IMR-90 (cell line): ENCODE measurements around the gene GNL3. TPM values are rescaled to one million over a fixed set of nuclear protein-coding genes. Genes with fewer than 3 reads are reported as not detected.

Source experiments
- ATAC-seq: fragments of 200-7000 bp; cut with Tn5 transposase; 2 replicates; pipeline ENCODE4 v1.9.1; 2020; ENCODE audit warnings: low read depth, mild to moderate bottlenecking, moderate library complexity
- BruUV-seq: library from RNA; stranded (reverse); fragments of 400-500 nt; replicated peaks from 2 replicates; lab custom pipeline; 2021; lab: Mats Ljungman, UMichigan
- CTCF ChIA-PET: fragments of 300-600 bp; formaldehyde crosslinking; extraction: SDS; loops from one replicate; lab custom pipeline; 2021; ENCODE audit warnings: antibody characterized with exemption; lab: Yijun Ruan, JAX
- POLR2A ChIA-PET: fragments of 300-600 bp; sonication (Branson Sonifier 250); formaldehyde crosslinking; loops from one replicate; lab custom pipeline; 2022; ENCODE audit warnings: antibody characterized with exemption; ENCODE audit not compliant: unreplicated experiment; lab: Charles Lee
- DNase-seq: peaks from one replicate; pipeline ENCODE4 v3.0.0; 2013
- H2AFZ ChIP-seq: replicated peaks from 2 replicates; pipeline ENCODE3; 2013; ENCODE audit warnings: low read length, mild to moderate bottlenecking; ENCODE audit not compliant: poor library complexity
- H2AK5ac ChIP-seq: 2 replicates; pipeline ENCODE4 v1.6.1; 2013; ENCODE audit warnings: low read depth, low read length, inconsistent platforms
- H2AK9ac ChIP-seq: replicated peaks from 2 replicates; pipeline ENCODE3; 2013; ENCODE audit warnings: mild to moderate bottlenecking, low read depth, low read length, moderate library complexity; ENCODE audit not compliant: poor library complexity
- H2BK120ac ChIP-seq: 2 replicates; pipeline ENCODE4 v1.6.1; 2013; ENCODE audit warnings: low read depth, low read length, inconsistent platforms
- H2BK15ac ChIP-seq: 3 replicates; pipeline ENCODE4 v1.6.1; 2013; ENCODE audit warnings: low read depth, low read length, inconsistent platforms
- H2BK20ac ChIP-seq: 2 replicates; pipeline ENCODE4 v1.6.1; 2013; ENCODE audit warnings: low read depth, mild to moderate bottlenecking, inconsistent platforms, low read length, moderate library complexity
- H2BK5ac ChIP-seq: 2 replicates; pipeline ENCODE4 v1.6.1; 2013; ENCODE audit warnings: mild to moderate bottlenecking, low read depth, low read length, inconsistent platforms; ENCODE audit not compliant: poor library complexity, severe bottlenecking
- H3K14ac ChIP-seq: replicated peaks from 2 replicates; pipeline ENCODE4 v1.6.1; 2013; ENCODE audit warnings: low read depth, low read length, inconsistent platforms
- H3K18ac ChIP-seq: 2 replicates; pipeline ENCODE4 v1.6.1; 2013; ENCODE audit warnings: low read depth, low read length, control low read depth
- H3K23ac ChIP-seq: 2 replicates; pipeline ENCODE4 v1.6.1; 2013; ENCODE audit warnings: low read depth, low read length, inconsistent platforms
- H3K27ac ChIP-seq: 2 replicates; pipeline ENCODE4 v1.5.1; 2013; ENCODE audit warnings: mild to moderate bottlenecking, control low read depth, low read length; ENCODE audit not compliant: insufficient read depth
- H3K27me3 ChIP-seq: 2 replicates; pipeline ENCODE4 v1.6.1; 2013; ENCODE audit warnings: low read length; ENCODE audit not compliant: control insufficient read depth, insufficient read depth
- H3K36me3 ChIP-seq: 2 replicates; pipeline ENCODE4 v1.6.1; 2013; ENCODE audit warnings: low read length, mixed read lengths; ENCODE audit not compliant: control insufficient read depth, insufficient read depth
- H3K4ac ChIP-seq: 2 replicates; pipeline ENCODE4 v1.6.1; 2013; ENCODE audit warnings: low read depth, low read length, inconsistent platforms
- H3K4me1 ChIP-seq: 2 replicates; pipeline ENCODE4 v1.6.1; 2013; ENCODE audit warnings: low read length, mixed read lengths; ENCODE audit not compliant: control insufficient read depth, insufficient read depth
- H3K4me2 ChIP-seq: 2 replicates; pipeline ENCODE4 v1.6.1; 2013; ENCODE audit warnings: low read depth, mild to moderate bottlenecking, control low read depth, low read length, moderate library complexity
- H3K4me3 ChIP-seq: 2 replicates; pipeline ENCODE4 v1.5.1; 2013; ENCODE audit warnings: low read depth, mild to moderate bottlenecking, control low read depth, low read length, moderate library complexity; ENCODE audit not compliant: insufficient read depth
- H3K56ac ChIP-seq: 2 replicates; pipeline ENCODE4 v1.6.1; 2013; ENCODE audit warnings: low read length, inconsistent platforms; ENCODE audit not compliant: insufficient read depth; ENCODE audit errors: extremely low read depth
- H3K79me1 ChIP-seq, 2 experiments: 2 replicates each; pipeline ENCODE4 v1.6.1; 2013; ENCODE audit warnings: low read length in 2 of 2, inconsistent platforms in 1 of 2, low read depth in 1 of 2
- H3K9ac ChIP-seq: 2 replicates; pipeline ENCODE4 v1.6.1; 2013; ENCODE audit warnings: low read depth, low read length, control low read depth
- H3K9me1 ChIP-seq: 2 replicates; pipeline ENCODE4 v1.6.1; 2013; ENCODE audit warnings: low read length, inconsistent platforms; ENCODE audit not compliant: insufficient read depth
- H3K9me3 ChIP-seq: 2 replicates; pipeline ENCODE4 v1.6.1; 2013; ENCODE audit warnings: low read length; ENCODE audit not compliant: control insufficient read depth, insufficient read depth
- H4K20me1 ChIP-seq: 2 replicates; pipeline ENCODE4 v1.6.1; 2013; ENCODE audit warnings: low read length, inconsistent platforms; ENCODE audit not compliant: insufficient read depth
- H4K5ac ChIP-seq: 2 replicates; pipeline ENCODE4 v1.6.1; 2013; ENCODE audit warnings: mild to moderate bottlenecking, low read depth, low read length, control low read depth
- H4K8ac ChIP-seq, 2 experiments: 2 replicates each; pipeline ENCODE4 v1.6.1; 2013; ENCODE audit warnings: low read depth in 2 of 2, low read length in 2 of 2, control low read depth in 1 of 2, inconsistent platforms in 1 of 2
- H4K91ac ChIP-seq: 2 replicates; pipeline ENCODE4 v1.6.1; 2013; ENCODE audit warnings: low read depth, low read length, inconsistent platforms; ENCODE audit not compliant: insufficient read depth
- BHLHE40 ChIP-seq: fragments of 150-350 bp; IDR thresholded peaks from 2 replicates; pipeline ENCODE4 v1.6.1; 2016; ENCODE audit warnings: mild to moderate bottlenecking, low read depth, low read length
- CEBPB ChIP-seq: IDR thresholded peaks from 2 replicates; pipeline ENCODE4 v1.6.1; 2012; ENCODE audit warnings: low read depth, low read length, improper control_type of control experiment
- CHD1 ChIP-seq: IDR thresholded peaks from 2 replicates; pipeline ENCODE4 v1.6.1; 2012; ENCODE audit warnings: low read depth, low read length, improper control_type of control experiment
- CTCF ChIP-seq: conservative IDR thresholded peaks from 2 replicates; pipeline ENCODE4 v1.5.1; 2012; ENCODE audit warnings: mild to moderate bottlenecking, low read depth, low read length, improper control_type of control experiment
- FOS ChIP-seq: fragments of 150-350 bp; IDR thresholded peaks from 2 replicates; pipeline ENCODE4 v1.6.1; 2016; ENCODE audit warnings: low read depth, low read length
- MAFK ChIP-seq: IDR thresholded peaks from 2 replicates; pipeline ENCODE4 v1.6.1; 2012; ENCODE audit warnings: low read depth, low read length, improper control_type of control experiment
- MAZ ChIP-seq: IDR thresholded peaks from 2 replicates; pipeline ENCODE4 v1.6.1; 2012; ENCODE audit warnings: low read depth, mild to moderate bottlenecking, low read length, improper control_type of control experiment, moderate library complexity, borderline replicate concordance
- MXI1 ChIP-seq: IDR thresholded peaks from 2 replicates; pipeline ENCODE4 v1.6.1; 2012; ENCODE audit warnings: low read depth, mild to moderate bottlenecking, low read length, moderate library complexity, borderline replicate concordance
- NFE2L2 ChIP-seq: fragments of 150-350 bp; IDR thresholded peaks from 2 replicates; pipeline ENCODE4 v1.6.1; 2016; ENCODE audit warnings: low read depth, mild to moderate bottlenecking, low read length
- POLR2A ChIP-seq: IDR thresholded peaks from 2 replicates; pipeline ENCODE4 v1.6.1; 2012; ENCODE audit warnings: mild to moderate bottlenecking, low read depth, low read length
- RAD21 ChIP-seq: IDR thresholded peaks from 2 replicates; pipeline ENCODE4 v1.6.1; 2012; ENCODE audit warnings: low read length, improper control_type of control experiment
- SMC3 ChIP-seq: fragments of 150-350 bp; IDR thresholded peaks from 2 replicates; pipeline ENCODE4 v1.6.1; 2016; ENCODE audit warnings: low read depth, mild to moderate bottlenecking, antibody characterized with exemption, low read length, moderate library complexity
- WGBS, 2 experiments: methylation state at CpG; one replicate each; pipeline versions ENCODE4 v1.1.5 to v1.1.7; 2013; ENCODE audit warnings: missing lambda C conversion rate in 2 of 2; ENCODE audit not compliant: insufficient read length in 1 of 2; ENCODE audit errors: extremely low coverage in 2 of 2; 5-methylcytosine and 5-hydroxymethylcytosine counted together
- dilution Hi-C: fragments of 300-500 bp; cut with HindIII; formaldehyde crosslinking; loops from one replicate; pipeline ENCODE4 v1.14.3; 2018; ENCODE audit warnings: low sequenced_read_pairs; ENCODE audit not compliant: unreplicated experiment
- in situ Hi-C: fragments of 300-500 bp; cut with MboI; formaldehyde crosslinking; loops from 3 replicates; pipeline ENCODE4 v1.14.3; 2019; ENCODE audit warnings: low sequenced_read_pairs, inconsistent platforms, mixed read lengths
- intact Hi-C: fragments of 100-400 bp; cut with micrococcal nuclease; formaldehyde crosslinking; loops from 2 replicates; pipeline ENCODE4 v1.10.0; 2022
- polyA plus RNA-seq, 3 experiments: library from polyadenylated mRNA; depleted of rRNA; stranded (reverse); fragments of >200 nt; gene quantifications; 2 replicates each; pipeline ENCODE4 v1.2.3, GENCODE V29; 2012; ENCODE audit warnings: low replicate concordance in 1 of 3
- total RNA-seq: library from RNA; depleted of rRNA; stranded (reverse); fragments of >200 nt; gene quantifications from 2 replicates; pipeline ENCODE4 v1.2.3, GENCODE V29; 2012
- TF ChIP-seq, protein P1 (sequence below): fragments of 150-350 bp; IDR thresholded peaks from 2 replicates; pipeline ENCODE4 v1.6.1; 2017; ENCODE audit warnings: mild to moderate bottlenecking, antibody characterized with exemption, low read length, low read depth
- TF ChIP-seq, protein P2 (sequence below): fragments of 150-350 bp; IDR thresholded peaks from 2 replicates; pipeline ENCODE4 v1.6.1; 2016; ENCODE audit warnings: low read depth, mild to moderate bottlenecking, low read length, moderate library complexity, borderline replicate concordance

GNL3 gene
- total and polyA plus RNA-seq, 2 of the 4 experiments (the other 2 are of a cell fraction): 66.0 to 90.4 TPM

DNA sequence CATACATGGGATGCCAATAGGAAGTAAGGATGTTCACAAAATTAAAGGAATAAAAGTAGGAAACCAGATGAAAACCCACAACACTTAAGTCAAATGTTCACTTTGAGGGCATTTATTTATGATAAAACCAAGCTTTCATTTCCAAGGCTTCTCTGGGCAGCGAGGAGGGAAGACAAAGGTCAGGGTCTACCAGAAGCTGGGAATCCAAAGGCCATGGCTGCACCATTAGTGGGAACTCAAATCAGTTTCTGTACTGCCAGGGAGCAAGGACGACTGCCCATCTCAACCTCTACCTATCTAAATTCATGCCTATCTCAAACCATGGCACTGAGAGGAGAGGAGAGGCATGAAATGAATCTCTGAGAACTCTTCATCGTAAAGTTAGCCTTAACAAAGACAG is 22.7 kb upstream of the GNL3 start:
- H3K36me3 ChIP-seq: peaks cover 40% of the 10 kb centered on the region
- no peak overlapping the region for H3K56ac ChIP-seq
- no peaks in the 10 kb centered on the region for H3K4me1 ChIP-seq
- no peak overlapping the region for H3K4ac ChIP-seq
- H2BK5ac ChIP-seq: no peak overlapping the region
- H2BK20ac ChIP-seq: no peak overlapping the region
- no TSS peak for BruUV-seq
- no peak overlapping the region for H3K27ac ChIP-seq
- H3K23ac ChIP-seq: no peak overlapping the region
- no peak overlapping the region for H2BK15ac ChIP-seq
- in situ Hi-C loops (no loop called here), intact Hi-C loops (no loop called here), dilution Hi-C loops (no loop called here)
- H3K9ac ChIP-seq: no peak overlapping the region
- H2AK5ac ChIP-seq: no peak overlapping the region
- ATAC-seq: no peak
- H3K27me3 ChIP-seq: no peaks in the 10 kb centered on the region
- ChIA-PET CTCF (no interaction called here), POLR2A (no interaction called here)
- H3K79me1 ChIP-seq: peaks cover 25 to 38% of the 10 kb centered on the region in 2 experiments
- H3K9me1 ChIP-seq: peaks cover 2% of the 10 kb centered on the region; the same call in 1 of the 2 replicates
- DNase-seq: no peak
- H4K91ac ChIP-seq: no peak overlapping the region
- no peak overlapping the region for H4K8ac ChIP-seq
- no peaks in the 10 kb centered on the region for H3K9me3 ChIP-seq
- H3K14ac ChIP-seq: no peak overlapping the region
- H4K20me1 ChIP-seq: no peaks in the 10 kb centered on the region
- no peak overlapping the region for H3K4me2 ChIP-seq
- H3K4me3 ChIP-seq: no peak overlapping the region
- no peak overlapping the region for H3K18ac ChIP-seq
- H2BK120ac ChIP-seq: no peak overlapping the region
- no peak overlapping the region for H2AK9ac ChIP-seq
- no peak overlapping the region for H4K5ac ChIP-seq
- TF ChIP-seq CTCF (no peak), CEBPB (no peak), CHD1 (no peak), MAZ (no peak), RAD21 (no peak), NFE2L2 (no peak), FOS (no peak), POLR2A (no peak), MXI1 (no peak), BHLHE40 (no peak), MAFK (no peak), SMC3 (no peak)
- TF ChIP-seq, protein P1, sequence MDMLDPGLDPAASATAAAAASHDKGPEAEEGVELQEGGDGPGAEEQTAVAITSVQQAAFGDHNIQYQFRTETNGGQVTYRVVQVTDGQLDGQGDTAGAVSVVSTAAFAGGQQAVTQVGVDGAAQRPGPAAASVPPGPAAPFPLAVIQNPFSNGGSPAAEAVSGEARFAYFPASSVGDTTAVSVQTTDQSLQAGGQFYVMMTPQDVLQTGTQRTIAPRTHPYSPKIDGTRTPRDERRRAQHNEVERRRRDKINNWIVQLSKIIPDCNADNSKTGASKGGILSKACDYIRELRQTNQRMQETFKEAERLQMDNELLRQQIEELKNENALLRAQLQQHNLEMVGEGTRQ: no peak
- TF ChIP-seq, protein P2, sequence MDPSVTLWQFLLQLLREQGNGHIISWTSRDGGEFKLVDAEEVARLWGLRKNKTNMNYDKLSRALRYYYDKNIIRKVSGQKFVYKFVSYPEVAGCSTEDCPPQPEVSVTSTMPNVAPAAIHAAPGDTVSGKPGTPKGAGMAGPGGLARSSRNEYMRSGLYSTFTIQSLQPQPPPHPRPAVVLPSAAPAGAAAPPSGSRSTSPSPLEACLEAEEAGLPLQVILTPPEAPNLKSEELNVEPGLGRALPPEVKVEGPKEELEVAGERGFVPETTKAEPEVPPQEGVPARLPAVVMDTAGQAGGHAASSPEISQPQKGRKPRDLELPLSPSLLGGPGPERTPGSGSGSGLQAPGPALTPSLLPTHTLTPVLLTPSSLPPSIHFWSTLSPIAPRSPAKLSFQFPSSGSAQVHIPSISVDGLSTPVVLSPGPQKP: no peak
- no CpG with 5 or more reads among the region's 3 CpGs for WGBS, 2 experiments
- H2AFZ ChIP-seq: no peak overlapping the region
